GM18505 (cell line): Measurements from ENCODE around the gene VPS33B.
"Not testable (repeated sequence)": the region's sequence is repeated elsewhere in the genome, so short reads cannot be mapped to it uniquely, and the experiment has no call there.

Experiments used
- ATAC-seq: cut with Tn5 transposase; IDR thresholded peaks from one replicate; pipeline ENCODE4 v1.9.1; 2021; ENCODE audit not compliant: unreplicated experiment
- POLR2A ChIP-seq: IDR thresholded peaks from 4 replicates; pipeline ENCODE4 v1.6.1; 2011; ENCODE audit warnings: borderline replicate concordance; ENCODE audit not compliant: insufficient read depth, insufficient read length; ENCODE audit errors: extremely low read depth

Gene VPS33B

DNA sequence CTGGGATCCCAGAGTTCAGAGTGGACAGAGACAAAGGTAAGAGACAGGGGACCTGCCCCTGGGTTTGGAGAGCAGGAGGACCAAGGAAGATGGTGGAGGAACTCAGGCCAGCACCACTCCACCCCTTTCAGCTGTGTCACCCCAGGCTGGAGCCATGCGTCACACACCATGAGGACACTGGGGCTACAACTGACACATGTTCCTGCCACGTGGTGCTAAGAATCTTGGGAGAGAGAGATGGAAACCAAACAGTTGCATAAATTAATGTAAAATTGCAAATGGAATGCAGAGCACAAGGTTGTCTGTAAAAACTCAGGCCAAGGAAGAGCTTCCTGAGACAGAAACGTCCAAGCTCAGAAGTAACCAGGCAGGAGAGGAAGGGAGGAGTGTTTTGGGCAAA lies 22.7 kb upstream of the VPS33B start:
- ATAC-seq: no peak
- no peak for TF ChIP-seq POLR2A

DNA sequence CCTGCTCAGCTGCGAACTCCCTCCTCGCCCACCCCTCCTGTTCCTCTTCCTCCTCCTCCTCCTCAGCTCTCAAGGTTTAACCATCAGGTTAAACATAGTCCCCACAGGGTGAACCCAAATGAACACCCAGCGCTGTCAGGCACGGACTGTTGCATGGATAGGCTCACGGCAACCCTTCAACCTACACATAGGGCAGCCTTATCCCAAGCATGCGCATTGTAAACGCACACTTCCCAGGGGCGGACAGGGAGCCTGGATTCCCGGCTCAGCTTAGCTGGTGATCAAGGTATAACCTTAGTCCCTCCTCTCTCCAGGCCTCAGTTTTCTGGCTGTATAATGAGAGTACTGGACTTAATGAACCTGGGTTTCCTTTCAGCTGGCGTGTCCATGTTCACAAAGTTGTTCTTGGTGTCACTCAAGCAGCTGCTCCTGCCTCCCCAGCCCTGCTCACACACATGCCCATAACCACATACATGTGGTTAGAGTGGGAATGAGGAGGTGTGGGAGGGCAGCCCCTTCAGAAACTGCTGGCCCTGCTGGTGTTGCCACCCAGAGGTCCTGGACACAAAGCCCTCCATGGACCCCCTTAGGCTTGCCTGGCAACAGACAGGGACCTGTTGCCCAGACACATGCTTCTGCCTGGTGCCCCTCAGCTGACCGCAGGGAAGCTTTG lies 20.9 kb upstream of the VPS33B start:
- no peak for TF ChIP-seq POLR2A
- no peak for ATAC-seq

DNA sequence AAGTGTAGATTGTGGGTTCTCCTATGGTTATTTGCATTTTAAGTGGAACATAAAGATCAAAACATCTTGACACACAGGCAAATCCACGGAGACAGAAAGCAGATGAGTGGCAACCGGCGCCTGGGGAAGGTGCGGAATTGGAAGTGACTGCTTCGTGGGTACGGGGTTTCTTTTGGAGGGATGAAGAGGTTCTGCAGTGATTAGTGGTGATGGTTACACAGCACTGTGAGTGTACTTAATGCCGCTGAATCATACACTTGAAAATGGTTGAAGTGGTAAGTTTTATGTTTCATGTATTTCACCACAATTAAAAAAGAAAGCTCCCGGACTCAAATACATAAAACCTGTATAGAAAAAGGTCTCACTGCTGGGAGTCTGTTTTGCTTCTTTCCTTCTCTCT lies 18.5 kb upstream of the VPS33B start:
- no peak for ATAC-seq
- TF ChIP-seq POLR2A: no peak

DNA sequence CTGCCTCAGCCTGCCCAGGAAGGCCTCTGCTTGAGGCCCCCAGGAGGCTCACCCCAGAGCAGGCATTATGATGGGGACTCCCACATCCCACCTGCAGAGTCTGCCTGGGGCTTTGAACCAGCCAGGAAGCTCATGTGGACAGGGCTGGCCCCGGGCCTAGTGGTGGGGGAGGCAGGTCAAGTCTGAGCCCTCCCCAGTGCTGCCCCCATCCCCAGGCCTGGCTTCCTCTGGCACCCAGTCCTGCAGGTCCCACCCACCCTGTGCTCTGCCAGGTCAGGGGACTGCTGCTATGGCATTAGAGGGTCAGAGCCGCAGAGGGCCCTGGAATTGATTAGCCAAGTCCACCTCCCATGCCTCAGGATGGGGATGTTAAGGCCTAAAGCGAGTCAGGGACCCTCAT lies 17.6 kb upstream of the VPS33B start:
- no peak for TF ChIP-seq POLR2A
- no peak for ATAC-seq

DNA sequence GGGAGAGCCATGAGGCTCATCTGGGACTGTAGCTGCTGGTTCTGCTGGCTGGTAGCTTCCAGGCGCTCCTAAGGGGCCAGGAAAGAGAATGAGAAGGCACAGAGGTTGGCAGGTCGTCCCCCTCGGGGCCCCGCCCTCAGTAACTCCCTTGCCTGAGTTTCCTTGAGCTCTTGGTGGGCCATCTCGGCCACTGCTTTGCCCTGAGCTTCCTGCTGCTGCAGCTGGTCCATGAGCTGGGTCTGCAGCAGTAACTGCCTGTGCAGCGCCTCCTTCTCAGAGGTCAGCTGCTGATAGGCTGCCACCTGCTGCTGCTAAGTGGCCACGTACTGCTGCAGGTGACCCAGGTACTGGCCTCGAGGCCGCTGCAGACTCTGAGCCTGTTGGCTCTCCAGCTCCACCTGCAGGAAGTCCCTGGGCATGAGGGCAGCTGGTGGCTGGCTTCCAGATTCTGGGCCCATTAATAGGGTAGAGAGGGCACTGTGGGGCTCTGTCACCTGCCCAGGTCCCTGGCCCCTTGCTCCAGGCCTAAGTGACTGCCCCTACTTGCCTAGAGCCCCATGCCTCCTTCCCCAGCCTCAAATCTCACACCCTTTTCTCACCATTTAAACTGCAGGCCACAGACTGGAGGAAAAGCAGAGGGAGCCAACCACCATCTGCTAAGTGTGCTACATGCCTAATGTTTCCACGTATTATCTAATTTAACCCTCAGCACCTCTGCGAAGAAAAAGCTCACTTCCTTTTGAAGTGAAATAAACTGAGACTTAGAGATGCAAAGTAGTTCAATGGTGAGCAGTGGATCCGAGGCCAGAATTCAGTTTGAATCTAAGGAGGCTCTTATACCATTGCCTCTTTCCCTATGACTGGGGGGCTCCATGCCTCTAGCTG lies 10.8 kb upstream of the VPS33B start:
- TF ChIP-seq POLR2A: no peak
- no peak for ATAC-seq

DNA sequence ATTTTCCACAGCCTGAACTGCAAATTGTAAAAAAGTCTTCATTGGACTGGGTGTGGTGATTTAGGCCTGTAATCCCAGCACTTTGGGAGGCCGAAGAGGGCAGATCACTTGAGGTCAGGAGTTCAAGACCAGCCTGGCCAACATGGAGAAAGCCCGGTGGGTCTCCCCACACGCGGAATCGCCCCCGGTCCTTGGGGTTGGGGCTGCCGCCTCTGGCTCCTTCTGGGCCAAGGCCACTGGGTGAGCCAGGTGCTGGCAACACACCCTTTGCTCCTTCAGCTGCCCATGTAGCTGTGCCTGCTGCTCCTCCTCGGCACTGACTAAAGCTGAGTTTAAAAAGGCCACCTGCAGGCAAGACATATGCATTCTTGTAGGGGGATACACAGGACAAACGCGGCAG lies 9.4 kb upstream of the VPS33B start:
- ATAC-seq: no peak
- no peak for TF ChIP-seq POLR2A

DNA sequence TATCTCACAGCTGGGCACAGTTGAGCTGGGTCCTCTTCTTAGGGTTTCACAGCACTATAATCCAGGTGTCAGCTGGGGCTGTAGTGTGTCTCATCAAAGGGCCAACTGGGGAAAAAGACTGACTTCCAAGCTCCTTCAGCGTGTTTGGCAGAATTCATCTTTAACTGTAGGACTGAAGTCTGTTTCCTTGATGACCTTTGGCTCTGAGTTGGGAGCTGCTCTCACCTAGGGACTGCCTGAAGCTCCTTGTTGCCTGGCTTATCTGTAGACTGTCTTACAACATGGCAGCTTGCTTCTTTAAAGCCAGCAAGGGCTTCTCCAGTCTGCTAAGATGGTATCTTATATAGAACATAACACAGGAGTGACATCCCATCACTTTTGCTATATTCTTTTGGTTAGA lies 5.3 kb upstream of the VPS33B start:
- ATAC-seq: no peak
- TF ChIP-seq POLR2A: no peak

DNA sequence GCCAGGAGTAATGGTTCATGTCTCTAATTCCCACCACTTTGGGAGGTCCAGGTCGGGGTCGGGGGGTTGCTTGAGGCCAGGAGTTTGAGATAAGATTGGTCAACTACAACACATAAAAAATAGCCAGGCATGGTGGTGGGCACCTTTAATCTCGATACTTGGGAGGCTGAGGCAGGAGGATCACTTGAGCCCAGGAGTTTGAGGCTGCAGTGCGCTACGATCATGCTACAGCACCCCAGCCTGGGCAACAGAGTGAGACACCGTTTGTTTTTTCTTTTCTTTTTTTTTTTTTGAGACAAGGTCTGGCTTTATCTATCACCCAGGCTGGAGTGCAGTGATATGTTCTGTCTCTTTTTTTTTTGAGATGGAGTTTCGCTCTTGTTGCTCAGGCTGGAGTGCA lies 1.3 kb upstream of the VPS33B start:
- TF ChIP-seq POLR2A: no peak
- no peak for ATAC-seq

DNA sequence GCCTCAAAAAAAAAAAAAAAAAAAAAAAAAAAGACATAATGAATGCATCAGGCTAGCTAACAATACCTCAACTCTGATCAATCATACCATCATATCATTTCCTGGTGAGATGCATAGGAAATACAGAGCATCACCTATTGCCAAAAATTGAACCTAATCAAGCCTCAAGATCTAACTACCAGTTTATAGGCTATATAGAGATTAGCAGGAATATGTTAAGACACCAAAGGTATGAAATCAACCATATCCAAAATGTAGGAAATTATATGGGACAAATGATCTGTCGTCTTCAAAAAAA lies 387 bp upstream of the VPS33B start:
- TF ChIP-seq POLR2A: no peak
- ATAC-seq: no peak

DNA sequence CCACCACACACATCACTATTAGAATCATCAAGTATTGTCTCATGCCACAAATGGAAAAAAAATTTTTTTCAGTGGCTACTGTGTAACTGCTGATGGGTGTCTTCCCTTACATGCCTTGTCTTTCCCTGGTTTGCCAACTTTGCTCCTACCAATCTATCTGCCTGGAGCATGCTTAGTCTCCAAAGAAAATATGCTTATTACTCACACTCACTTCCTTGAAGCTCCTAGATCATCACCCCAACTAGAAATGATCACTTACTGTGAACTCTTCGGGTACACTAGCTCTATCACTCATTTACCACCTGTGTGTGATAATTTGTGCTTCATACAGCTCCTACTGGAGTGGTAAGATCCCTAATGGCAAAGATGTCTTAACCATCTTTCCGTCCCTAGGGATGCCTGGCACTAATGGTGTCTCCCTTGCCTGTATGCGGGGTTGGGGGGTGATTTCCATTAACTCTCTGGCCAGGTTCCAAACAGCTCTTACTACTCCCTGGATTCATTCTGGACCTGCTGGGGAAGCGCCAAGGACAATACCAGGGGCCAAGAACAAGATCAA lies 799 bp downstream of the VPS33B start:
- ATAC-seq: no peak
- no peak for TF ChIP-seq POLR2A

DNA sequence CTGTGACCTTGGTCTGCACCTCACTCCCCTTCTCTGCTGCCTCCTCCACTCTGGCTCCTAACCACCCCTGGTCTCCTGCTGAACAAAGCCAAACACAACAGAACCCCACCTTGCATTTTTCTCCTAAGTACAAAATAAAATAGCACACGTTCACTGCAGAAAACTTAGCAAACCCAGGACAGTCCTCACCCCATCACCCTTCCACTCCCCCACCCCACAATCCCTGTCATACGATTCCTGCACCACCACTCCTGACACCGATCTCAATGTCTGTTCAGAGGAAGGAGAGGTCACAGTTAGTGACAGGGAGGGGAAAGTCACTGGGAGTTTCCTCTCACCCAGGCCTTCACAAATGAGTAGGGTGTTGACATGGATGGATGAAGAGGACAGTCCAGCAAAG lies 4.2 kb downstream of the VPS33B start:
- TF ChIP-seq POLR2A: no peak
- ATAC-seq: no peak

DNA sequence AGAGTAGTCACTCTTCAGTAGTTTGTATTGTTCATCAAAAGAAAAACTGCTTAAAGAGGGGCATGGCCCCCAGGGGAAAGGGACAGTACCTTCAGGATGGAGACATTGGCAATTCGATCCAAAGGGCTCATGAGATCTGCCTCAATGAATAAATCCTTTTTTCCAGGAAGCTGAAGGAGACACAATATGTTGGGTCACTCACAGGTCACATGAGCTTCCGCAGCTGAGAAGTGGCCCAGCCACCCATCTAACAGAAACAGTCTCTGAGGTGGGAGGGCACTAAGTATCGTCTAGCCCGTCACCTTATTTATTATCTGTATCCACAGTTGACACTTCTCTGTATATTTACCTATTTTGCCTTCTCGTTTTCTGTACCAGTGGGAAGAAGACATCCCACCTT lies 4.7 kb downstream of the VPS33B start:
- no peak for ATAC-seq
- TF ChIP-seq POLR2A: no peak

DNA sequence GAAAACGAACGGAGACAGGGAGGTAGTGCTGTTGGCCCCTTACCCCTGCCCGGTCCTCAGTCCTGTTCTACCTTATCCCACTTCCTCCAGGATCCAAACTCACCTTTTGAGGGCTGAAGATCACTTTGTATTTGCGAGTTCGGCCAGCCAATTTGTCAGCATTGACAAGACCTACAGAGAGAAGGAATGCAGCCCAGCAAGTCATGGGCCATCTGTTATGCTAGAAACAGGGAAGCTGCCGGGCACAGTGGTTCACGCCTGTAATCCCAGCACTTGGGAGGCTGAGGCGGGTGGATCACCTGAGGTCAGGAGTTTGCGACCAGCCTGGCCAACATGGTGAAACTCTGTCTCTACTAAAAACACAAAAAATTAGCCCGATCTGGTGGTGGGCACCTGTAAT lies 8.7 kb downstream of the VPS33B start:
- ATAC-seq: not testable (repeated sequence)

DNA sequence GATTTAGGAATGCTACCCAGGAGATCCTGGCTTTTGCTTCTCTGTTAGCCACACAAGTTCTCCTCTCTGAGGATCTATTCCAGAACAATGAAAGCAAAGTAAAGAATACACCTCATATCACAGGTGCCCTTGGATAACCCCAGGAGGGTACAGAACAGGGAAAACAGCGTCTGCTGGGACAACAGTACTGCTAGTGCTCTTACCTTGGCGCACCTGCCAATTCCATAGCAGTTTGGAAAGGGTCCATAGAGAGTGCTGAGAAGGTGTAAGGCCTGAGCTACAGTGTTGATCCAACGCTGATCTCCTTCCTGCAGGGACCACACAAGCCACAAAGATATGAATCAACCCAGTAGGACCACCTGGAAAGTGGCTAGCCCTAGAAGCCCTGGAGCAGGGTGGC lies 15.1 kb downstream of the VPS33B start:
- TF ChIP-seq POLR2A: no peak
- no peak for ATAC-seq
